ENCODE results near the gene FASN. TPM values are rescaled to one million over a fixed set of nuclear protein-coding genes. Genes with fewer than 3 reads are reported as not detected.

FASN gene
- total and polyA plus RNA-seq, 2 of the 13 experiments (the other 11 are each of a cell fraction or from before 2014, with no cell fraction given): 51.7 to 101 TPM

DNA sequence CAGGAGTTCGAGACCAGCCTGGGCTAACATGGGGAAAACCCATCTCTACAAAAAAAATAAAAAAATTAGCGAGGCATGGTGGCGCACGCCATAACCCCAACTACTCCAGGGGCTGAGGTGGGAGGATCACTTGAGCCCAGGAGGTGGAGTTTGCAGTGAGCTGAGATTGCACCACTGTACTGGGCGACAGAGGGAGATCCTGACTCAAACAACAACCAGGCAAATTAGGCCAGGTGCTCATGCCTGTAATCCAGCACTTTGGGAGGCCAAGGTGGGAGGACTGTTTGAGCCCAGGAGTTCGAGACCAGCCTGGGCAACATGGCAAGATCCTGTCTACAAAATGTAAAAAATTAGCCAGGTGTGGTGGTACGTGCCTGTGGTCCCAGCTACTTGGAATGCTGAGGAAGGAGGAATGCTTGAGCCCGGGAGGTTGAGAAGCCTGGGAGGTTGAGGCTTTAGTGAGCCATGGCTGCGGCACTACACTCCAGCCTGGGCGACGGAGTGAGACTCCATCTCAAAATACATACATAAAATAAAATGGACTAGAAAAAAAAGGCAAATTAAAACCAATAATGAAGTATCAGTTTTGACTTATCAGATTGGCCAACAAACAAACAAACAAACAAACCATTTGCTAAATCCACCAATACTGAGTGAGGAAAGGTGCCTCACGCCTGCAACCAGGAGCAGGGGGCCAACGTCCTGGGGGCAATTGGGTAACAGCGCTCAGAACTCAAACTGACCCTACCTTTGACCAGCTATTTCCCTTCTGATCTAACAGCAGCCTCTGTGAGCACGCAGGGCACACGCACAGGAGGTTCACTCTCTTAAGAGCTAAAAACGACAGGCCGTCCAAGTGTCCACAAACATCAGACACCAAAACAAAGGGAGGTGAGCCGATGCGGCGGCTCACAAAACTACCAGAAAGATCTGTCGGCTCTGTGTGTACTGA is 19.4 kb upstream of the FASN start (continued):
- TF ChIP-seq GATAD1 (CRISPR knock-in tag; IDR thresholded peaks at IDR 0.05) (no peak), IRF2 (CRISPR knock-in tag; IDR thresholded peaks at IDR 0.05) (no peak; the same call in 1 of the 2 replicates), FOXA3 (CRISPR knock-in tag; IDR thresholded peaks at IDR 0.05) (peak; percentile 43; the same call in 1 of the 2 replicates), DPF2 (CRISPR knock-in tag; IDR thresholded peaks at IDR 0.05; ENCODE audit: borderline replicate concordance, low read depth) (peak; percentile 40; the same call in 1 of the 2 replicates), MTA3 (CRISPR knock-in tag; IDR thresholded peaks at IDR 0.05) (no peak), ZNF552 (CRISPR knock-in tag; IDR thresholded peaks at IDR 0.05; ENCODE audit: borderline replicate concordance) (no peak), SMYD3 (CRISPR knock-in tag; IDR thresholded peaks at IDR 0.05) (no peak), ZNF788 (CRISPR knock-in tag; IDR thresholded peaks at IDR 0.05; ENCODE audit: borderline replicate concordance) (0 out of 2 replicates have a peak, but pooled peaks have one; percentile 29), KLF6 (CRISPR knock-in tag; IDR thresholded peaks at IDR 0.05) (no peak), RORA (CRISPR knock-in tag; IDR thresholded peaks at IDR 0.05) (no peak), EHMT2 (IDR thresholded peaks at IDR 0.05; ENCODE audit: borderline replicate concordance, low read depth, low read length) (no peak), ZNF331 (CRISPR knock-in tag; IDR thresholded peaks at IDR 0.05) (peak; percentile 51; the same call in 1 of the 2 replicates), MAZ (IDR thresholded peaks at IDR 0.05; ENCODE audit: borderline replicate concordance, low read depth, low read length) (no peak), MAZ (CRISPR knock-in tag; IDR thresholded peaks at IDR 0.05; ENCODE audit: low read depth) (peak; percentile 77), KLF11 (CRISPR knock-in tag; IDR thresholded peaks at IDR 0.05) (no peak), SNAI1 (CRISPR knock-in tag; IDR thresholded peaks at IDR 0.05; ENCODE audit: borderline replicate concordance) (no peak), ZNF12 (CRISPR knock-in tag; IDR thresholded peaks at IDR 0.05) (no peak), ZFY (CRISPR knock-in tag; IDR thresholded peaks at IDR 0.05) (no peak), TEAD3 (CRISPR knock-in tag; optimal IDR thresholded peaks at IDR 0.05; ENCODE audit: borderline replicate concordance) (no peak), ZMYM4 (CRISPR knock-in tag; IDR thresholded peaks at IDR 0.05) (no peak)
- TF ChIP-seq, protein P1, sequence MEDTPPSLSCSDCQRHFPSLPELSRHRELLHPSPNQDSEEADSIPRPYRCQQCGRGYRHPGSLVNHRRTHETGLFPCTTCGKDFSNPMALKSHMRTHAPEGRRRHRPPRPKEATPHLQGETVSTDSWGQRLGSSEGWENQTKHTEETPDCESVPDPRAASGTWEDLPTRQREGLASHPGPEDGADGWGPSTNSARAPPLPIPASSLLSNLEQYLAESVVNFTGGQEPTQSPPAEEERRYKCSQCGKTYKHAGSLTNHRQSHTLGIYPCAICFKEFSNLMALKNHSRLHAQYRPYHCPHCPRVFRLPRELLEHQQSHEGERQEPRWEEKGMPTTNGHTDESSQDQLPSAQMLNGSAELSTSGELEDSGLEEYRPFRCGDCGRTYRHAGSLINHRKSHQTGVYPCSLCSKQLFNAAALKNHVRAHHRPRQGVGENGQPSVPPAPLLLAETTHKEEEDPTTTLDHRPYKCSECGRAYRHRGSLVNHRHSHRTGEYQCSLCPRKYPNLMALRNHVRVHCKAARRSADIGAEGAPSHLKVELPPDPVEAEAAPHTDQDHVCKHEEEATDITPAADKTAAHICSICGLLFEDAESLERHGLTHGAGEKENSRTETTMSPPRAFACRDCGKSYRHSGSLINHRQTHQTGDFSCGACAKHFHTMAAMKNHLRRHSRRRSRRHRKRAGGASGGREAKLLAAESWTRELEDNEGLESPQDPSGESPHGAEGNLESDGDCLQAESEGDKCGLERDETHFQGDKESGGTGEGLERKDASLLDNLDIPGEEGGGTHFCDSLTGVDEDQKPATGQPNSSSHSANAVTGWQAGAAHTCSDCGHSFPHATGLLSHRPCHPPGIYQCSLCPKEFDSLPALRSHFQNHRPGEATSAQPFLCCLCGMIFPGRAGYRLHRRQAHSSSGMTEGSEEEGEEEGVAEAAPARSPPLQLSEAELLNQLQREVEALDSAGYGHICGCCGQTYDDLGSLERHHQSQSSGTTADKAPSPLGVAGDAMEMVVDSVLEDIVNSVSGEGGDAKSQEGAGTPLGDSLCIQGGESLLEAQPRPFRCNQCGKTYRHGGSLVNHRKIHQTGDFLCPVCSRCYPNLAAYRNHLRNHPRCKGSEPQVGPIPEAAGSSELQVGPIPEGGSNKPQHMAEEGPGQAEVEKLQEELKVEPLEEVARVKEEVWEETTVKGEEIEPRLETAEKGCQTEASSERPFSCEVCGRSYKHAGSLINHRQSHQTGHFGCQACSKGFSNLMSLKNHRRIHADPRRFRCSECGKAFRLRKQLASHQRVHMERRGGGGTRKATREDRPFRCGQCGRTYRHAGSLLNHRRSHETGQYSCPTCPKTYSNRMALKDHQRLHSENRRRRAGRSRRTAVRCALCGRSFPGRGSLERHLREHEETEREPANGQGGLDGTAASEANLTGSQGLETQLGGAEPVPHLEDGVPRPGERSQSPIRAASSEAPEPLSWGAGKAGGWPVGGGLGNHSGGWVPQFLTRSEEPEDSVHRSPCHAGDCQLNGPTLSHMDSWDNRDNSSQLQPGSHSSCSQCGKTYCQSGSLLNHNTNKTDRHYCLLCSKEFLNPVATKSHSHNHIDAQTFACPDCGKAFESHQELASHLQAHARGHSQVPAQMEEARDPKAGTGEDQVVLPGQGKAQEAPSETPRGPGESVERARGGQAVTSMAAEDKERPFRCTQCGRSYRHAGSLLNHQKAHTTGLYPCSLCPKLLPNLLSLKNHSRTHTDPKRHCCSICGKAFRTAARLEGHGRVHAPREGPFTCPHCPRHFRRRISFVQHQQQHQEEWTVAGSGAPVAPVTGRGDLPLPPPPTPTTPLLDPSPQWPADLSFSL (CRISPR knock-in tag; IDR thresholded peaks at IDR 0.05): no peak
- TF ChIP-seq, protein P2, sequence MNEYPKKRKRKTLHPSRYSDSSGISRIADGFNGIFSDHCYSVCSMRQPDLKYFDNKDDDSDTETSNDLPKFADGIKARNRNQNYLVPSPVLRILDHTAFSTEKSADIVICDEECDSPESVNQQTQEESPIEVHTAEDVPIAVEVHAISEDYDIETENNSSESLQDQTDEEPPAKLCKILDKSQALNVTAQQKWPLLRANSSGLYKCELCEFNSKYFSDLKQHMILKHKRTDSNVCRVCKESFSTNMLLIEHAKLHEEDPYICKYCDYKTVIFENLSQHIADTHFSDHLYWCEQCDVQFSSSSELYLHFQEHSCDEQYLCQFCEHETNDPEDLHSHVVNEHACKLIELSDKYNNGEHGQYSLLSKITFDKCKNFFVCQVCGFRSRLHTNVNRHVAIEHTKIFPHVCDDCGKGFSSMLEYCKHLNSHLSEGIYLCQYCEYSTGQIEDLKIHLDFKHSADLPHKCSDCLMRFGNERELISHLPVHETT (CRISPR knock-in tag; conservative IDR thresholded peaks at IDR 0.05): no peak
- TF ChIP-seq, protein P3, sequence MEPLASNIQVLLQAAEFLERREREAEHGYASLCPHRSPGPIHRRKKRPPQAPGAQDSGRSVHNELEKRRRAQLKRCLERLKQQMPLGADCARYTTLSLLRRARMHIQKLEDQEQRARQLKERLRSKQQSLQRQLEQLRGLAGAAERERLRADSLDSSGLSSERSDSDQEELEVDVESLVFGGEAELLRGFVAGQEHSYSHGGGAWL (CRISPR knock-in tag; IDR thresholded peaks at IDR 0.05): no peak

Measured in HepG2 (cell line).